Posterior cingulate gyrus (tissue), 11 donors: ENCODE results near the gene KCTD21.
"Not testable (repeated sequence)": the region's sequence is repeated elsewhere in the genome, so short reads cannot be mapped to it uniquely, and the experiment has no call there.

ENCODE experiments used
- DNase-seq, 10 donors: peaks; one replicate each; pipeline versions ENCODE4 v3.0.0 to v3.0.0-alpha.2; 2020 to 2021; ENCODE audit warnings: mixed read lengths in 3 of 10
- intact Hi-C: fragments of 100-400 bp; cut with DNase I; formaldehyde crosslinking; loops from one replicate; pipeline ENCODE4 v1.15.1; 2023

The KCTD21 gene

GRCh38 chr11:78188286-78189173 is at the start of gene KCTD21, which contains the start of gene USP35:
Gene KCTD21 (minus strand): TSS chr11:78188626. CDS start chr11:78174554, 14,072 bp downstream.
Gene USP35 (plus strand): TSS chr11:78188919. CDS start chr11:78196246, 7,327 bp downstream.
- DNase-seq: peak; percentile 94 to 100 (median 97)

DNA sequence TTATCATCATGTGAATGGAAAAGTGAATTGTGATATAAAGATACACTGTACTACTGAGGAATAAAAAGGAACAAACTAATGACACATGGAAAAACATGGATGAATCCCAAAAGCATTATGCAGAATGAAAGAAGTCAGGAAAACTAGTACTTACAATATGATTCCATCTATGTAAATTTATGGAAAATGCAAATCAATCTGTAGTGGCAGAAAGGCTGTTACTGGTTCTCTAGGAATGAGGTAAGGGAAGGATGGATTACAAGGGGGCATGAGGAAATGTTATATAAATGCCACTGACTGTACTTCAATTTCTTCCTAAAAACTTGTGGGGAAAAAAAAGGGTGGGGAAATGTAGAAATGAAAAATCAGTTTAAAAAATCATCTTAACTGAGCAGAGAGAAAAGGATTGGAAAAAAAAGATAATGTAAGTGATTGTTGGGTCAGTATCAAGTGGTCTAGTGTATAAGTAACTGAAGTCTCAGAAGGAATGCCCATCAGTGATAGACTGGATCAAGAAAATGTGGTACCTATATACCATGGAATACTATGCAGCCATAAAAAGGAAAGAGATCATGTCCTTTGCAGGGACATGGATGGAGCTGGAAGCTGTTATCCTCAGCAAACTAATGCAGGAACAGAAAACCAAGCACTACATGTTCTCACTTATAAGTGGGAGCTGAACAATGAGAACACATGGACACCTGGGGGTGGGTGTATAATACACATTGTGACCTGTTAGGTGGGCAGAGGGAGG is 49.0 kb upstream of the KCTD21 start:
- intact Hi-C loops: no loop called here
- DNase-seq: no peak

More at GRCh38 chr11:78188286-78189173, at the start of gene KCTD21, which contains the start of gene USP35:
- intact Hi-C loops: loop anchor here (5.0 kb wide), 1 partner anchor 196 kb away; the partner anchor contains the start of gene INTS4

GRCh38 chr11:78234006-78234405 is 45.6 kb upstream of the KCTD21 start:
- intact Hi-C loops: no loop called here
- no peak for DNase-seq

DNA sequence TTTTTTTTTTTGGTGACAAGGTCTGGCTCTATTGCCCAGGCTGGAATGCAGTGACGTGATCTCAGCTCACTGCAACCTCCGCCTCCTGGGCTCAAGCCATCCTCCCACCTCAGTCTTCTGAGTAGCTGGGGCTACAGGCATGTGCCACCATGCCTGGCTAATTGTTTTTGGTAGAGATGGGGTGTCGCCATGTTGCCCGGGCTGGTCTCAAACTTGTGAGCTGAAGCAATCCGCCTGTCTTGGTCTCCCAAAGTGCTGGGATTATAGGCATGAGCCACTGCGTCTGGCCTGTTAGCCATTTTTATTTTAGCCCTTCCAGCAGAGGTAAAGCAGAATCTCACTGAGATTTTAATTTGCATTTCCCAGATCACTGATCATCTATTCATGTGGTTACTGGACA is 44.6 kb upstream of the KCTD21 start:
- DNase-seq, intact Hi-C loops: not testable (repeated sequence)

DNA sequence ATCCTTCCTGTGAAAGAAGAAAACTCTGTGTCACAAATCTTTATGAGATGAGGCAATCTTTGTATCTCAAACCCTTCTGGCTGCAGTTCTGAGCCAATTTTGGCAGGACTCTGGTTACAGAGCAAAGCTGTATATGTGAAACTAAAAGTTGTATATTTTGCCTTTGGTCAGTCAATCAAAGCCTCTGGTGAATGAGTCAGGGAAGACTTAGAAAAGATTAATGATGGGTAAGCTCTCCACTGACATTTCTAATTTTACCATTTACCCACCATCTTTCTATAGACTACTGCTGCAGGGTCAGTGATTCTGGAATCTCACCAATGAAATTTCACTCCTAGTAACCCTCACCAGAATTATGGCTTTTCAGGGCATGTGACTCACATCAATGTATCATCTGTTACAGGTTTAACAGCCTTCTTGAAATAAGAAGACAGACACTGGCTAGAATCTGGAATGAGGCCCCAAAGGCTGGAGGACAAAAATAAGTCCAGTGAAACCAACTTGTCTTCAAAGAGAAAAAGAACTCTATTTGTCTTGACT is 43.6 kb upstream of the KCTD21 start:
- intact Hi-C loops: no loop called here
- no peak for DNase-seq

- intact Hi-C loops: no loop called here
- DNase-seq: peak in 1 of 10 donors; percentile 7
These were observed 41.9 kb upstream of the KCTD21 start for GRCh38 chr11:78230161-78230877.

- intact Hi-C loops: no loop called here
- DNase-seq: no peak
These were observed 40.7 kb upstream of the KCTD21 start for GRCh38 chr11:78229106-78229505.

DNA sequence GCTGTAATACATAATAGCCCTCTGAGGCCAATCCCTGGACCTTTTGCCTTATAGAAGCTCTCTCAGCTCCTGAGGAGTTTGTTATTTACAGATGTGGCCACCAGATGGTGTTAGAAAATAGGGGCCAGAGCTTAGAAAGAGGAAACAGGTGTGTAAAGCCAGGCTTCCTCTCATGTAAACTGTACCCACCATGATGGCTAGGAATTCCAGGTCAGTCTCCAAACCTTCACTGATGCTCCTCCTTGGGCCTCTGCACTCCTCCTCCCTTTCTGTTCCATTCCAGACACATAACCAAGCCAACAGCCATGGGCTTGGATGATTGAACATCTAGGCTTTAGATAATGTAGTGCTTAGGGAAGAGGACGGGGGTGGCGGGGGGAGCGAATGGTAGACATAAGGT is 40.0 kb upstream of the KCTD21 start:
- intact Hi-C loops: no loop called here
- peak in 1 of 10 donors; percentile 35 for DNase-seq

DNA sequence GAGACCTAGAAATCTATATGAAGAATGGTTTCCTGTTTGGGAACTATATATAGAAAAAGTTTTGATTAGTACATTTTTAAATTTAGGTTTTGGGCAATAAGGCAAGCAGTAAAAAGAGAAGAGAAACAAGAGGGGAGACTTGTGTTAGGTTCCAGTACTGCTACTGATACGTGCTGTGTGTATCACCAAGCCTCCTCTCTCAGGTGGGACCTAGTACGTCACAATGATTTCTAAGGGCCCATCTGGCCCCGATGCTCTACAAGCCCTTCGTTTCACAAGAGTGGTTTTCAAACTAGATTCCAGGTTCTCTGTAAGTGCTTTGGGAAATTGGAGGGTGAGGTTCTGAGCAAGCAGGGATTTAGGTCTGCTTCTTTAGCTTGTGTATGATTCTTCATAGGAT is 39.5 kb upstream of the KCTD21 start:
- intact Hi-C loops: loop anchor here (1.0 kb wide), 1 partner anchor 192 kb away; no protein-coding TSS in a partner anchor

DNA sequence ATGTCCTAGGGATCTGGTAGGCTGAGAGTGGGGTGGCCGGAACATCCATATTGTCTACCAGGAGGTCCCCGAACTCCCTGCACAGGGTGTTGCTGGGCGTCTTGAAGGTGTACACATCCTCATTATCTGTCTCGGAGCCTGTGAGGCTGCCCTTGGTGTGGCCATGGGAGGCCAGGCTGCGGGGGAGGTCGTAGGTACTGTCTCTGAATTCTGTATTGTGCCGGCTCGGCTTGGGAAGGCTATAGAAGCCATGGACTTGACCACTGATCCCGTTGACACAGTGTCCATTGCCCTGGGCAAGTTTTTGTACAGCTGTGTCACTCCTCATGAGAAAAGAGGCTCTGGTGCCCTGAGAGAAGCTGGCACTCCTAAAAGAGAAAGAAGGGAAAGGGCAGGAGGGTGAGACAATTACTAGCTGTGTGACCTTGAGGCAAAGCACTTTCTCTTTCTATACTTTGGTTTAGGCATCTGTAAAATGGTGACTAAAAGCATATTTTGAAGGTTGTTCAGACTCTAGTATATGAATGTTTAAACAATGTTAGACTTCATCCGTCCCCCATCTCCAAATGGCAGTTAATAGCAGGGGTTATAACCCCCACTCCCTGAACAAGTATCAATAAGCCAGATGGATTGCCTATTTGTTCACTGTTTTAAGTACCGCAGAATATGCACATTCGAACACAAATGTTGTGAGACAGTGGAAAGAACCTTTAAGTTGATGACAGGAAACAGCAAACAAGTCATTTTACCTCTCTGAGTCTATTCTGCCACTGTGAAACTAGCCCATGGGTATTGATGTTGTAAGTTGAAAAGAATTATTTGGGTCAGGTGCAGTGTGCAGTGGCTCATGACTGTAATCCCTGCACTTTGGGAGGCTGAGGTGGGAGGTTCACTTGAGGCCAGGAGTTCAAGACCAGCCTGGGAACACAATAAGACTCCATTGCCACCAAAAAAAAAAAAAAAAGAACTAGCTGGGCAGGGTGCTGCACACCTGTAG is 38.6 kb upstream of the KCTD21 start:
- intact Hi-C loops: loop anchor here (1.0 kb wide), 1 partner anchor 193 kb away; no protein-coding TSS in a partner anchor
- no peak for DNase-seq

More for the DNA sequence above, 39.5 kb upstream of the KCTD21 start:
- DNase-seq: no peak

- intact Hi-C loops: no loop called here
- DNase-seq: no peak
These were observed 36.5 kb upstream of the KCTD21 start for GRCh38 chr11:78224906-78225420.

GRCh38 chr11:78224506-78224905 is 36.1 kb upstream of the KCTD21 start:
- intact Hi-C loops: no loop called here
- no peak for DNase-seq

DNA sequence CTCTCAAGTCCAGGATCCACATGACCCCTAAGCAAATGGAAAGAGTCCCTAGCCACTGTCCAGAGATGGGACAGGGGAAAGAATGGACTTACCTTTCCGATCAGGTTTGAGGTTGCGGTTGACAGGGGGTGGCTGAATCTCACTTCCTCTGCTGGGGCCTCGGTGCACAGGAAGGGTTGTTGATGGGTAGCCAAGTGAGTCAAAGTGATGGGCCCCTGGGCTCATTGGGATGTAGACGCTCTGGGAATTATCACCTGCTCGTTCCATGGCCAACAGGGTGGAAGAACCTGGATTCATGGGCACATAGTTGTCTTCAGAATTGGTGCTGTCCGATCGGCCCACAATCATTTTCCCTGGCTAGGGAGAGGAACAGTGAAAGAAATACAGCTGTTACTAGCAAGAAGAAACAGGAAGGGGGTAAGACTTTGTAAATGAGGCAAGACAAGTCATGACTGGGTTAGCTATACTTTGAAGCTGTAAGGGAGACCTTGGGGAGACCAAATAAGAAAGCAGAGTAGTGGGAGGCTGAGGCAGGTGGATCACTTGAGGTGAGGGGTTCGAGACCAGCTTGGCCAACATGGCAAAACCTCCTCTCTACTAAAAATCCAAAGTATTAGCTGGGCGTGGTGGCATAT is 35.0 kb upstream of the KCTD21 start:
- intact Hi-C loops: no loop called here
- no peak for DNase-seq

- DNase-seq, intact Hi-C loops: not testable (repeated sequence)
These were observed 34.3 kb upstream of the KCTD21 start for GRCh38 chr11:78222726-78223125.

DNA sequence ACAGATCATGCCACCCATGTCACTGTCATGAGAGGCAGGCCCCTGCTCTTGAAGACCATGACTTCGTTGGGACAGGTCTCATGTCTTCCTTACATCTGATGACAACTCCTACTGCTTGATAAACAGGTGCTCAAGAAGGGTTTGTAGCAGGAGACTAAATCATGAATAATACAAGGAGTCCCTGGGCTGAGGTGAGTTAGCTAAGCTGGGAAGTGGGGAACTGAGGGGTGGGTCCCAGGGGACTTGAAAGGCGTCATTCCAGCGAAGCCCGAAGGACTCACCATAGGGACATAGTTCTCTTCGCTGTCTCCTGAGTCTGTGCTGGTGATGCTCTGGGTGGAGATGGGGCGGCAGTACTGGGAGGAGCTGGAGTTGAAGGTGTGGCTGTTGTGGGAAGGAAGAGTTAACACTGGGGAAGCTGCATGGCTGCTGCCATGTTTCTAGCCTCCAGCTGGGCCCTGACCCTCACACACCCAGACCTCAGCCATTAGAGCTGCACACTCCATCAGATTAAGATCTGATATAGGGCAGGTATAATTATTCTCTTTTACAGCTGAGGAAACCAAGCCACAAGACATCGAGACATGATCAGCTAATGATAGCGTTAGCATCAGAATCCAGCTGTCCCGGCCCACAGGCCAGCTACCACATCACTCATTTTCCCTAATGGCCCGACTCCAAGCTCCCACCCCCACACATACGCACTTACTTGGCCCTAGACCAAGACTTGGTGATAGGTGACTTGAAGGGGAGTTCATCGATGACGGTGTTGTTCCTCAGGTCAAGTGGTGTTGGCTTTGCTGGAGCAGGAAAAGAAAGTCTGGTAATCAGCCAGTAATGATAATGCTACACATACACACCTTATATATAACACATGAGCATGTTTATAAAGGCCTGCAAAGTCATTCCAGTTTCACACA is 33.2 kb upstream of the KCTD21 start:
- no peak for DNase-seq
- intact Hi-C loops: no loop called here

GRCh38 chr11:78220218-78221157 is 32.1 kb upstream of the KCTD21 start:
- DNase-seq: no peak
- intact Hi-C loops: no loop called here
